Measurements from ENCODE around the gene HAVCR2. TPM values are rescaled to one million over a fixed set of nuclear protein-coding genes. Genes with fewer than 3 reads are reported as not detected.

The HAVCR2 gene
- total and polyA plus RNA-seq, 10 of the 15 experiments (the other 5 are each of a cell fraction or from before 2014, with no cell fraction given), result 5.2 to 7.5 (median 6.9) TPM

DNA sequence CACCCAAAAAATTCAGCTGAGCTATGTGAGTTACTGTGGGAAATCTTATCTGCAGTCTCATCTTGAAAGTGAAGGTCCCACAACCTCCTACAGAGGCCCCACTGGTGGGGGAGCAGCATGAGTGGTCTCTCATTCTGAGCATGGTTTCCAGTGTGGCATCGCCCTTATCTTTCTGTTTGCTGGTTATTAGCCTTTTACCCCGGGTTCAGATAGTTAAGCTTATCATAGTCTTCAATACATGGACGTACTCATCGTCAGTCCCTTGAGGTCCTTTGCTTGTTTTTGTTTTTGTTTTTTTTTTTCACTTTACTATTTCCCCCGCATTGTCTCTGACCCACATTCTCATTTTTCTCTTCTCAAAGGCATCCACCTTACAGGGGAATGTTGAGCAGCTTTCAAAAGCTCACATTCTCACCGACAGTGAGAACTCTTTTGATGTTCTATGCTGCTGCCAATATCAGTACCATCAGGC is 7.7 kb upstream of the HAVCR2 start (continued):
- TF ChIP-seq, protein P1, sequence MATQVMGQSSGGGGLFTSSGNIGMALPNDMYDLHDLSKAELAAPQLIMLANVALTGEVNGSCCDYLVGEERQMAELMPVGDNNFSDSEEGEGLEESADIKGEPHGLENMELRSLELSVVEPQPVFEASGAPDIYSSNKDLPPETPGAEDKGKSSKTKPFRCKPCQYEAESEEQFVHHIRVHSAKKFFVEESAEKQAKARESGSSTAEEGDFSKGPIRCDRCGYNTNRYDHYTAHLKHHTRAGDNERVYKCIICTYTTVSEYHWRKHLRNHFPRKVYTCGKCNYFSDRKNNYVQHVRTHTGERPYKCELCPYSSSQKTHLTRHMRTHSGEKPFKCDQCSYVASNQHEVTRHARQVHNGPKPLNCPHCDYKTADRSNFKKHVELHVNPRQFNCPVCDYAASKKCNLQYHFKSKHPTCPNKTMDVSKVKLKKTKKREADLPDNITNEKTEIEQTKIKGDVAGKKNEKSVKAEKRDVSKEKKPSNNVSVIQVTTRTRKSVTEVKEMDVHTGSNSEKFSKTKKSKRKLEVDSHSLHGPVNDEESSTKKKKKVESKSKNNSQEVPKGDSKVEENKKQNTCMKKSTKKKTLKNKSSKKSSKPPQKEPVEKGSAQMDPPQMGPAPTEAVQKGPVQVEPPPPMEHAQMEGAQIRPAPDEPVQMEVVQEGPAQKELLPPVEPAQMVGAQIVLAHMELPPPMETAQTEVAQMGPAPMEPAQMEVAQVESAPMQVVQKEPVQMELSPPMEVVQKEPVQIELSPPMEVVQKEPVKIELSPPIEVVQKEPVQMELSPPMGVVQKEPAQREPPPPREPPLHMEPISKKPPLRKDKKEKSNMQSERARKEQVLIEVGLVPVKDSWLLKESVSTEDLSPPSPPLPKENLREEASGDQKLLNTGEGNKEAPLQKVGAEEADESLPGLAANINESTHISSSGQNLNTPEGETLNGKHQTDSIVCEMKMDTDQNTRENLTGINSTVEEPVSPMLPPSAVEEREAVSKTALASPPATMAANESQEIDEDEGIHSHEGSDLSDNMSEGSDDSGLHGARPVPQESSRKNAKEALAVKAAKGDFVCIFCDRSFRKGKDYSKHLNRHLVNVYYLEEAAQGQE (IDR thresholded peaks at IDR 0.05; ENCODE audit: low read depth, low read length), result no peak
- TF ChIP-seq ZNF622 (IDR thresholded peaks at IDR 0.05), result no peak
- TF ChIP-seq NRF1 (conservative IDR thresholded peaks at IDR 0.05; ENCODE audit: low read depth, low read length), result no peak
- no peak for TF ChIP-seq ZNF24 (IDR thresholded peaks at IDR 0.05)
- no peak for TF ChIP-seq HDAC2 (IDR thresholded peaks at IDR 0.05)
- TF ChIP-seq, protein P2, sequence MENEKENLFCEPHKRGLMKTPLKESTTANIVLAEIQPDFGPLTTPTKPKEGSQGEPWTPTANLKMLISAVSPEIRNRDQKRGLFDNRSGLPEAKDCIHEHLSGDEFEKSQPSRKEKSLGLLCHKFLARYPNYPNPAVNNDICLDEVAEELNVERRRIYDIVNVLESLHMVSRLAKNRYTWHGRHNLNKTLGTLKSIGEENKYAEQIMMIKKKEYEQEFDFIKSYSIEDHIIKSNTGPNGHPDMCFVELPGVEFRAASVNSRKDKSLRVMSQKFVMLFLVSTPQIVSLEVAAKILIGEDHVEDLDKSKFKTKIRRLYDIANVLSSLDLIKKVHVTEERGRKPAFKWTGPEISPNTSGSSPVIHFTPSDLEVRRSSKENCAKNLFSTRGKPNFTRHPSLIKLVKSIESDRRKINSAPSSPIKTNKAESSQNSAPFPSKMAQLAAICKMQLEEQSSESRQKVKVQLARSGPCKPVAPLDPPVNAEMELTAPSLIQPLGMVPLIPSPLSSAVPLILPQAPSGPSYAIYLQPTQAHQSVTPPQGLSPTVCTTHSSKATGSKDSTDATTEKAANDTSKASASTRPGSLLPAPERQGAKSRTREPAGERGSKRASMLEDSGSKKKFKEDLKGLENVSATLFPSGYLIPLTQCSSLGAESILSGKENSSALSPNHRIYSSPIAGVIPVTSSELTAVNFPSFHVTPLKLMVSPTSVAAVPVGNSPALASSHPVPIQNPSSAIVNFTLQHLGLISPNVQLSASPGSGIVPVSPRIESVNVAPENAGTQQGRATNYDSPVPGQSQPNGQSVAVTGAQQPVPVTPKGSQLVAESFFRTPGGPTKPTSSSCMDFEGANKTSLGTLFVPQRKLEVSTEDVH (IDR thresholded peaks at IDR 0.05; ENCODE audit: low read depth, partially characterized antibody), result no peak
- TF ChIP-seq CREM (IDR thresholded peaks at IDR 0.05; ENCODE audit: low read depth), result peak; percentile 47; the same call in 1 of the 2 replicates
- TF ChIP-seq TCF7 (IDR thresholded peaks at IDR 0.05; ENCODE audit: borderline replicate concordance), result 0 out of 2 replicates have a peak, but pooled peaks have one; percentile 45
- no peak for TF ChIP-seq SREBF1 (IDR thresholded peaks at IDR 0.05; ENCODE audit: low read length)
- TF ChIP-seq SIX5 (IDR thresholded peaks at IDR 0.05; ENCODE audit: low read depth, low read length, severe bottlenecking), result no peak
- TF ChIP-seq, protein P3, sequence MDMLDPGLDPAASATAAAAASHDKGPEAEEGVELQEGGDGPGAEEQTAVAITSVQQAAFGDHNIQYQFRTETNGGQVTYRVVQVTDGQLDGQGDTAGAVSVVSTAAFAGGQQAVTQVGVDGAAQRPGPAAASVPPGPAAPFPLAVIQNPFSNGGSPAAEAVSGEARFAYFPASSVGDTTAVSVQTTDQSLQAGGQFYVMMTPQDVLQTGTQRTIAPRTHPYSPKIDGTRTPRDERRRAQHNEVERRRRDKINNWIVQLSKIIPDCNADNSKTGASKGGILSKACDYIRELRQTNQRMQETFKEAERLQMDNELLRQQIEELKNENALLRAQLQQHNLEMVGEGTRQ (IDR thresholded peaks at IDR 0.05; ENCODE audit: borderline replicate concordance, low read depth, low read length), result no peak
- TF ChIP-seq CBX3 (IDR thresholded peaks at IDR 0.05; ENCODE audit: borderline replicate concordance, low read depth), result no peak
- TF ChIP-seq, protein P4, sequence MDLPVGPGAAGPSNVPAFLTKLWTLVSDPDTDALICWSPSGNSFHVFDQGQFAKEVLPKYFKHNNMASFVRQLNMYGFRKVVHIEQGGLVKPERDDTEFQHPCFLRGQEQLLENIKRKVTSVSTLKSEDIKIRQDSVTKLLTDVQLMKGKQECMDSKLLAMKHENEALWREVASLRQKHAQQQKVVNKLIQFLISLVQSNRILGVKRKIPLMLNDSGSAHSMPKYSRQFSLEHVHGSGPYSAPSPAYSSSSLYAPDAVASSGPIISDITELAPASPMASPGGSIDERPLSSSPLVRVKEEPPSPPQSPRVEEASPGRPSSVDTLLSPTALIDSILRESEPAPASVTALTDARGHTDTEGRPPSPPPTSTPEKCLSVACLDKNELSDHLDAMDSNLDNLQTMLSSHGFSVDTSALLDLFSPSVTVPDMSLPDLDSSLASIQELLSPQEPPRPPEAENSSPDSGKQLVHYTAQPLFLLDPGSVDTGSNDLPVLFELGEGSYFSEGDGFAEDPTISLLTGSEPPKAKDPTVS (IDR thresholded peaks at IDR 0.05; ENCODE audit: low read depth, low read length), result no peak
- TF ChIP-seq SREBF2 (IDR thresholded peaks at IDR 0.05; ENCODE audit: low read length), result no peak
- TF ChIP-seq MTA3 (IDR thresholded peaks at IDR 0.05; ENCODE audit: borderline replicate concordance, low read length), result no peak; the same call in 1 of the 2 replicates
- TF ChIP-seq, protein P5, sequence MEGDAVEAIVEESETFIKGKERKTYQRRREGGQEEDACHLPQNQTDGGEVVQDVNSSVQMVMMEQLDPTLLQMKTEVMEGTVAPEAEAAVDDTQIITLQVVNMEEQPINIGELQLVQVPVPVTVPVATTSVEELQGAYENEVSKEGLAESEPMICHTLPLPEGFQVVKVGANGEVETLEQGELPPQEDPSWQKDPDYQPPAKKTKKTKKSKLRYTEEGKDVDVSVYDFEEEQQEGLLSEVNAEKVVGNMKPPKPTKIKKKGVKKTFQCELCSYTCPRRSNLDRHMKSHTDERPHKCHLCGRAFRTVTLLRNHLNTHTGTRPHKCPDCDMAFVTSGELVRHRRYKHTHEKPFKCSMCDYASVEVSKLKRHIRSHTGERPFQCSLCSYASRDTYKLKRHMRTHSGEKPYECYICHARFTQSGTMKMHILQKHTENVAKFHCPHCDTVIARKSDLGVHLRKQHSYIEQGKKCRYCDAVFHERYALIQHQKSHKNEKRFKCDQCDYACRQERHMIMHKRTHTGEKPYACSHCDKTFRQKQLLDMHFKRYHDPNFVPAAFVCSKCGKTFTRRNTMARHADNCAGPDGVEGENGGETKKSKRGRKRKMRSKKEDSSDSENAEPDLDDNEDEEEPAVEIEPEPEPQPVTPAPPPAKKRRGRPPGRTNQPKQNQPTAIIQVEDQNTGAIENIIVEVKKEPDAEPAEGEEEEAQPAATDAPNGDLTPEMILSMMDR (IDR thresholded peaks at IDR 0.05 in 2 of 3, conservative IDR thresholded peaks at IDR 0.05 in 1 of 3; ENCODE audit: control insufficient read depth in 2 of 3, extremely low read depth in 1 of 3, insufficient read depth in 1 of 3, low read depth in 3 of 3, low read length in 3 of 3), result no peak
- TF ChIP-seq STAT3 (IDR thresholded peaks at IDR 0.05; ENCODE audit: low read depth, low read length), result no peak
- peak; percentile 81 for TF ChIP-seq NFIC (IDR thresholded peaks at IDR 0.05; ENCODE audit: low read depth, low read length)
- no peak for TF ChIP-seq HDAC6 (IDR thresholded peaks at IDR 0.05; ENCODE audit: unreplicated experiment)

Measured in GM12878 (cell line).